LHCN-M2 (cell line): Measurements from ENCODE around the gene CHML. TPM values are rescaled to one million over a fixed set of nuclear protein-coding genes. Genes with fewer than 3 reads are reported as not detected.

ENCODE experiments used
- DNase-seq: peaks from one replicate; pipeline ENCODE4 v3.0.0-alpha.2; 2012; ENCODE audit warnings: low read depth
- total RNA-seq: library from RNA; depleted of rRNA; stranded (reverse); fragments of >200 nt; gene quantifications from 2 replicates; pipeline ENCODE4 v1.2.3, GENCODE V29; 2014

CHML gene
- total RNA-seq, 1 experiment from 2014 or later: 10.4 TPM

DNA sequence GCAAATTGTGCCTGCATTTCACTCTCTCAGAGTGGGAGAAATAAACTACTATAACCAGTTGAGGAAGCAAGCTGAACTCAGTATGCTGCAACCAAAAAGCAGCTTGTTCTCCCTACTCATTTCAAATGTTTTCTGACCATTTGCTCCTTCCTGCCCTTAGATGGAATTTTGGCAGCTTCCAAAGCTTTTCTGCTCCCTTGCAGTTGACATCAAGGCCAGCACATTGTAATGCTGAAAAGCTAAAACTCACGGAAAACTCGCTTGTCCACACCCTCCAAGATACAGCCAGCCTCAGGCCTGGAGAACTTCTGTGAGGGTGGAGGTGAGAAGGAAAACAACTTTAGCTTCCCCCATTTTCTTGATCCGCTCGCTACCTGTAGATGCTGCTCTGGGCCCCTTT lies 5.0 kb upstream of the CHML start:
- DNase-seq: no peak

- no peak for DNase-seq
Observed at GRCh38 chr1:241644259-241644658, 4.1 kb upstream of the CHML start.

- no peak for DNase-seq
Observed at GRCh38 chr1:241642593-241642944, 2.4 kb upstream of the CHML start.

GRCh38 chr1:241641773-241642592 lies 1.8 kb upstream of the CHML start:
- DNase-seq: peak; percentile 75

DNA sequence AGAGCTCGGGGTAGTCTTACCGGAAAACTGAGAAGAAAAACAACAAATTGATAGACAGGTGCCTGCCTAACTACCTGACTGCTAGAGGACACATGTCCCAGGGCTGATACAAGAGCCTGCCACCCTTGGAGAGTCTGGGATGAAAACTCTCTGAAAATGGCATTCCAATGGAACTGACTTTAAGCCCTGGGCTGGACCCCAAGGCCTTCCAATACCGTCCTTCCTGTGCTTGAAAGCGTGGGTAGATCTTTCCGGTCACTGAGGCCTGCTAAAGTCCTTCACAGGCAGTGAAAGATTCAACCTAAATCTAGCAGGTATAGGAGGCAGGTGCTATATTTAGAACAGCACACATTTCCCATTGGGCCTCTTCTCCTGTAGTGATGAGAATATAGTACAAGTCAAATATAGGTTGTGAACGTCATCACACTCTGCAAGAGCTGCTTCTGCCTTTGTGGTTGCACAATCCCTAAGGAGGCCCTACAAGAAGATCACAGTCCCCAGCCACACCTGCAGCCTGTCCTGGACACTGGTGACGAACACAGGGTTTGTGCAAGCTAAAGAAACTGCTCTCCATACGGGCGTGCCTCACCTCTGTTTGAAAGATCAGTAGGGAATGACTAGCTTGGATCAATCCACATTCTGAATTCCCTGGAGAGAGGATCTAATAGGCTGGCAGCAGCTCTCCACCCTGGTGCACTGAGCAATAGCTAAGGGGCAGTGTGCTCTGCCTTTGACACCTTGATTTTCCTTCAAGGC lies 876 bp upstream of the CHML start:
- no peak for DNase-seq

DNA sequence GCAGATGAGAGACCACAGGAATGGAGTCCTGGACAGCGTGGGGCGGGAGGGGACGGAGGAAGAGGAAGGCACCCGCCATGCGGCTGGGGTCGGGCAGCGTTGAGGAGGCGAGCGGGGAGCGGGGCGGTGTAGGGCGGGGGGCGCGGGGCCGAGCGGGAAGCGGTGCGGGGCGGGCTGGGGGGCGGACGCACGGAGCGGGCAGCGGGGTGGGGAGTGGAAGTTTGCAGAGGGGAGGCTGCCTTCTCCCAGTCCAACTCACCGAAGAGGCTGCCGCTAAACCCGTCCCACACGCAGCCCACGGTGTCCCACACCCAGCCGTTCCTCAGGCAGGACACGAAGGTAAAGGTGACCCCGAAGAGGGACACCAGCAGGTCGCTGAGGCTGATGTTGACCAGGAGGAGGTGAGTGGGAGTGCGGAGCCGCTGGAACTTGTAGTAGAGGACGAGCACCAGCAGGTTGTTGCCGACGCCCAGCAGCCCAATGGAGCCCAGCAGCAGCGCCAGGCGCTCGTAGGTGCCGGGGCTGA lies 483 bp downstream of the CHML start:
- no peak for DNase-seq

GRCh38 chr1:241638909-241639622 lies 1.1 kb downstream of the CHML start:
- DNase-seq: no peak

- no peak for DNase-seq
Observed at GRCh38 chr1:241638099-241638682, 2.0 kb downstream of the CHML start.

- no peak for DNase-seq
Observed at GRCh38 chr1:241637604-241638003, 2.6 kb downstream of the CHML start.

DNA sequence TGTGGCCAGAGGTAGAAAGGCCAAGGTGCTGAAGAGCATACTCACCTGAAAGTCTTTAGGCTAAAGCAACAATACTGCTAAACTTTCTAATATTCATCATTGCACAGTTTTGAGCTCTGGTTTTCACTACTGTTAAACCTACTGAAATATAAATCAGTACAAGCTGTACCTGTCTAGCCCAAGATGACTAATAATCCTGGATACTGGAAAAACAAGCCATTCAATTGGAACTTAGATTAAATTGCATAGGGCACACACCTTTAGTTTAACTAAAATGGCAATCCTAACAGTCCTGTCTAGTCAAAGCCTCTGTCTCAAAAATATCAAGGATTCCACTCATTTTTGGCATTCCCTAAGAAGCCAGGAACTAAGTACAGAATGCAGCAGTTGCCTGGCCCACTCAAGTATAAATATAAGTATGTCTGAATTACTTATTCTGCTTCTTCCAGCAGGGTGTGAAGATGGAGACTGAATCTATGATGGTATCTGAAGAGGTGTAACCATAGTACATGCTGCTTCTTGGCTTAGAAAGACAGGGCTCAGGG lies 3.1 kb downstream of the CHML start:
- no peak for DNase-seq

DNA sequence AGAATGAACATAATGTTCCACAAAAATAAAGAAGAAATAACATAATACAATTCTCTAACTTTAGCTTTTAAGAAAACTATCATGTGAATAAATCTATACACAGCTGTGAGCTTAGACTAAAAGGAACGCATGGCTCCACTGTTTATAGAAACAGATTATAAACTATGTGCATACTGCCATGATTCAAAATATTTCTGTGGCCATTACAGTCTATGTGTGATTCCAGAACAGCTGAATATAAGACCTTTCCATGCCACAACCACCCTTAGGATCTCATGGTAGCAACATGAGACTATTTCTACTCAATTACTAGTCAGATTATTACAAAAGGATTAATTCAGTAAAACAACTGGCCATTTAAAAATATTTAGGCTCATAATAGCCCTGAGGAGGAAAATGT lies 3.9 kb downstream of the CHML start:
- no peak for DNase-seq

GRCh38 chr1:241635556-241636152 lies 4.5 kb downstream of the CHML start:
- no peak for DNase-seq

DNA sequence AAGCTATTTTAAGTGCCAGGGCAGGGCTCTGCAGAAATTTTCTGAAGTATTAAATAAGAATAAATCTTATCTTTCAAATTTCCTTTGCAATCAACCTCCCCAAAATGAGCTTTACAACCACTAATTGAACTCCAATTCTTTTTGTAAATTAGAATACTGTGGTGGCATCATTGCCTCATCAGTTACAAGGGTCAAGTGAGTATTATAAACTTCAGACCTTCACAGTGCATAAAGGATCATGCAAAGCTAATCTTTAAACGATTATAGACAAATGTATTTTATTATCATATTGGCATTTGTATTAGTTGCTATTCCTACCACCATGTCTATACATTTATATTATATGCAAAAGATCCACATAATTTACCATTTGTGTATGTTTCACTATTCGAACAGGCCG lies 7.2 kb downstream of the CHML start:
- no peak for DNase-seq

DNA sequence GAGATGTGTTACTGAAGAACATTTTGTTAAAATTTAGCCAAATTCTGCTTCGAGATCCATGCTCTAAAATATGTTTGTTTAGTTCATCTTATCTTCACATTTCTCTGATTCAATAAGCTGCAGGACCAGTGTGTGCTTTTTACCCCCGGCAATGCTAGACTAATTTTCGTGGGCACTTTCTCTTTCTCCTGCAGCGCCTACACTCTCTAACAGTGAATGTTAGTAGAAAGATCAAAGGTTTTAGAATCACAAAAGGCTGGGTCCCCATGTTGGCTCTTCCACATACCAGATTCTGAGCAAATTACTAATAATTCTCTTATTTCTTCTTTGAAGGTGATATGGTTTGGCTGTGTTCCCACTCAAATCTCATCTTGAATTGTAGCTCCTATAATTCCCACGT lies 8.5 kb downstream of the CHML start:
- DNase-seq: no peak

DNA sequence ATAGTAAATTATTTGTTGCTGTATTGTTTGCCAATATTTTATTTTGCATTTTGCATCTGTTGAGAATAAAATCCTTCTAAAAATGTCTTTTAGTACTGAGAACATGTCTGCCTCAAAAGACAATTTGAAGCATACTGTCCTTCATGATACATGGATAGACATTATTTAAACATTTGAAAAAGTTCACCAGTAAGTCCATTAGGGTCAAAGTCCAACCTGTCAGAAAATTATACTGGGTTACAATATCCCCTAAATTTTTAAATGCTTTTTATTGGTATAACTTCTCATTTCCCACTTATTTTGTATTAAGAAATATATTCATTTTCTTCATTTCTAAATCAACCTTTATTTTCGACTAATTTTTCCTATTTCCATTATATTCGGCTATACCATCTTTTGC lies 9.3 kb downstream of the CHML start:
- DNase-seq: no peak

DNA sequence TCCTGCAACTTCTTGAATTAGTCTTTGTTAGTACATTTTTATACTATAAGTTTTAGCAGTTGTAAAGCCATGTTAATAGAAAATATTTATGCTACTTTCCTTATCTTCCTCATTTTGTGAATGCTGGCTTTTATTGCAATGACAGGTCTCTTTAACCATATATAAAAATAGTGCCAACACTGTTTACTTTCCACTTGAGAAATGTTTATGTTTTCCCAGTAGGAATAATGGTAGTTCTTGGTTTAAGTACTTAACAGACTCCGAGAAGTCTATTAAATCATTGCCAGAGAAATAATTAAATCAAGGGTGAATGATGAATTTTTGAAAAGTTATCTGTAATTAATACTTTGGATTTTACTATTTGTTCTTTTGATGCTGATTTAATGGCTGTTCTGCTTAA lies 9.7 kb downstream of the CHML start:
- no peak for DNase-seq

GRCh38 chr1:241630005-241630404 lies 10.2 kb downstream of the CHML start:
- DNase-seq: no peak

GRCh38 chr1:241627453-241628259 lies 12.5 kb downstream of the CHML start:
- DNase-seq: peak; percentile 68

- DNase-seq: no peak
Observed at GRCh38 chr1:241624935-241625334, 15.2 kb downstream of the CHML start.

DNA sequence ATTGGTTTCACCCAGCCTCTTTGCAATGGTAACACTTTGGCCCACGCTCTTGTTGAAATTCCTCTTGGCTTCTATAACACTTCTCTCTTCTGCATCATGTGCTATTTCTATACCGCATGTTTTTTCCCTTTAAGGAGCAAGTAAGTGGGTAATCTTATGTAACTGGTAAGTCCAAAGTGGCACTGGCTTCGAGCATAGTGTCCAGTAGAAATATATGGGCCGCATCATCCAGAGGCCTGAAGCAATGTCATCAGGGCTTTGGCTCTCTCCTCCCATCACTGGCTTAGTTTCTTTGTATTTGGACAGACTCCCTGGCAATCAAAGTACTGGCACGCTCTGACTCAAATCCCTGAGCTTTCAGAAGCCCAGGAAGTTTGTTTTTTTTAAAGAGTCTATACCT lies 17.5 kb downstream of the CHML start:
- no peak for DNase-seq
